GM23338 (cell line): Measurements from ENCODE around the gene COPE. TPM values are rescaled to one million over a fixed set of nuclear protein-coding genes. Genes with fewer than 3 reads are reported as not detected.

Experiments used
- ATAC-seq: fragments of 200-7000 bp; cut with Tn5 transposase; 3 replicates; pipeline ENCODE4 v1.9.1; 2020
- DNase-seq: peaks from one replicate; pipeline ENCODE4 v3.0.0-alpha.2; 2015; ENCODE audit warnings: low spot score
- H2AFZ ChIP-seq: fragments of 200-600 bp; sonication (generic); 2 replicates; pipeline ENCODE4 v1.8.0; 2016; ENCODE audit warnings: antibody characterized with exemption, mild to moderate bottlenecking, moderate library complexity
- H3F3A ChIP-seq: fragments of 200-600 bp; sonication (generic); replicated peaks from 2 replicates; pipeline ENCODE4 v1.8.0; 2017; ENCODE audit warnings: antibody characterized with exemption, mixed run types, low read depth
- H3K27ac ChIP-seq: fragments of 200-600 bp; sonication (generic); 2 replicates; pipeline ENCODE4 v1.6.1; 2016; ENCODE audit warnings: low read depth
- H3K27me3 ChIP-seq: fragments of 200-600 bp; sonication (generic); 2 replicates; pipeline ENCODE4 v1.8.0; 2016; ENCODE audit warnings: mild to moderate bottlenecking, mixed run types, moderate library complexity; ENCODE audit not compliant: insufficient read depth
- H3K36me3 ChIP-seq: fragments of 200-600 bp; sonication (generic); 2 replicates; pipeline ENCODE4 v1.8.0; 2016; ENCODE audit warnings: mild to moderate bottlenecking; ENCODE audit not compliant: insufficient read depth
- H3K4me1 ChIP-seq: fragments of 200-600 bp; sonication (generic); 2 replicates; pipeline ENCODE4 v1.8.0; 2016; ENCODE audit warnings: mild to moderate bottlenecking, moderate library complexity; ENCODE audit not compliant: insufficient read depth
- H3K4me2 ChIP-seq: fragments of 200-600 bp; sonication (generic); 2 replicates; pipeline ENCODE4 v1.7.1; 2017; ENCODE audit warnings: mixed run types
- H3K4me3 ChIP-seq: fragments of 200-600 bp; sonication (generic); 2 replicates; pipeline ENCODE4 v1.6.1; 2016; ENCODE audit warnings: mixed run types
- H3K79me2 ChIP-seq: fragments of 200-600 bp; sonication (generic); replicated peaks from 2 replicates; pipeline ENCODE4 v1.8.0; 2017; ENCODE audit warnings: mild to moderate bottlenecking; ENCODE audit not compliant: insufficient read depth
- H3K9me2 ChIP-seq: fragments of 200-600 bp; sonication (generic); 2 replicates; pipeline ENCODE4 v1.8.0; 2017; ENCODE audit not compliant: insufficient read depth
- H4K20me1 ChIP-seq: fragments of 200-600 bp; sonication (generic); replicated peaks from 2 replicates; pipeline ENCODE4 v1.8.0; 2017; ENCODE audit warnings: mild to moderate bottlenecking; ENCODE audit not compliant: insufficient read depth
- H3K27ac Mint-ChIP-seq: 2 replicates; pipeline ENCODE4 v1.8.0; 2020; ENCODE audit warnings: inconsistent platforms, mild to moderate bottlenecking, moderate library complexity, mixed read lengths
- H3K27me3 Mint-ChIP-seq: 3 replicates; pipeline ENCODE4 v1.8.0; 2022; ENCODE audit warnings: low read depth, mild to moderate bottlenecking, moderate library complexity, mixed read lengths, inconsistent platforms; ENCODE audit not compliant: insufficient read depth, poor library complexity
- H3K36me3 Mint-ChIP-seq: 3 replicates; pipeline ENCODE4 v1.8.0; 2021; ENCODE audit warnings: low read depth, mild to moderate bottlenecking, inconsistent platforms, moderate library complexity, mixed read lengths
- H3K4me1 Mint-ChIP-seq: 3 replicates; pipeline ENCODE4 v1.8.0; 2020; ENCODE audit warnings: mild to moderate bottlenecking, inconsistent platforms, mixed read lengths
- H3K4me3 Mint-ChIP-seq: 3 replicates; pipeline ENCODE4 v1.8.0; 2021; ENCODE audit warnings: moderate library complexity, mild to moderate bottlenecking, inconsistent platforms, mixed read lengths
- H3K9me3 Mint-ChIP-seq: 3 replicates; pipeline ENCODE4 v1.8.0; 2020; ENCODE audit warnings: moderate library complexity, mild to moderate bottlenecking, inconsistent platforms, mixed read lengths
- CREB1 ChIP-seq: fragments of 250-450 bp; sonication (Bioruptor Pico); IDR thresholded peaks from 2 replicates; pipeline ENCODE4 v1.5.0; 2020; ENCODE audit warnings: low read depth, mild to moderate bottlenecking, moderate library complexity
- EZH2 ChIP-seq: fragments of 200-600 bp; sonication (generic); IDR thresholded peaks from one replicate; pipeline ENCODE4 v1.8.0; 2017; ENCODE audit warnings: antibody characterized with exemption, mild to moderate bottlenecking, low read depth; ENCODE audit not compliant: unreplicated experiment
- EZH2phosphoT487 ChIP-seq: fragments of 200-600 bp; sonication (generic); IDR thresholded peaks from one replicate; pipeline ENCODE4 v1.8.1; 2018; ENCODE audit warnings: antibody characterized with exemption; ENCODE audit not compliant: unreplicated experiment
- JUNB ChIP-seq: IDR thresholded peaks from one replicate; pipeline ENCODE4 v1.6.1; 2016; ENCODE audit warnings: antibody characterized with exemption; ENCODE audit not compliant: unreplicated experiment
- POLR2AphosphoS5 ChIP-seq: IDR thresholded peaks from 2 replicates; pipeline ENCODE4 v1.6.1; 2016; ENCODE audit warnings: antibody characterized with exemption, low read depth
- STAT1 ChIP-seq: IDR thresholded peaks from one replicate; pipeline ENCODE4 v1.6.1; 2016; ENCODE audit warnings: antibody characterized with exemption; ENCODE audit not compliant: unreplicated experiment
- ZNF114 ChIP-seq: fragments of 250-450 bp; sonication (Bioruptor Pico); IDR thresholded peaks from 2 replicates; pipeline ENCODE4 v1.5.0; 2020; ENCODE audit warnings: mild to moderate bottlenecking, moderate library complexity
- ZNF331 ChIP-seq: fragments of 250-450 bp; sonication (Bioruptor Pico); IDR thresholded peaks from 2 replicates; pipeline ENCODE4 v1.5.0; 2020; ENCODE audit warnings: low read depth, mild to moderate bottlenecking, moderate library complexity
- polyA plus RNA-seq: library from polyadenylated mRNA; unstranded; fragments of >200 nt; fragmentation: Nextera tagmentation; extraction: Ambion mirVana; gene quantifications from 2 replicates; pipeline ENCODE4 v1.2.1, GENCODE V29; 2016
- total RNA-seq: library from RNA; depleted of rRNA; stranded (reverse); fragments of >200 nt; shearing (Covaris generic); gene quantifications from 2 replicates; pipeline ENCODE4 v1.2.3, GENCODE V29; 2014
- TF ChIP-seq, protein P1 (sequence below): fragments of 250-450 bp; sonication (Bioruptor Pico); IDR thresholded peaks from 2 replicates; pipeline ENCODE4 v1.5.0; 2020; ENCODE audit warnings: mild to moderate bottlenecking, moderate library complexity
- TF ChIP-seq, protein P2 (sequence below): IDR thresholded peaks from one replicate; pipeline ENCODE4 v1.6.1; 2018; ENCODE audit warnings: antibody characterized with exemption; ENCODE audit not compliant: unreplicated experiment

COPE gene
- total and polyA plus RNA-seq, 2 experiments from 2014 or later = 263 TPM

DNA sequence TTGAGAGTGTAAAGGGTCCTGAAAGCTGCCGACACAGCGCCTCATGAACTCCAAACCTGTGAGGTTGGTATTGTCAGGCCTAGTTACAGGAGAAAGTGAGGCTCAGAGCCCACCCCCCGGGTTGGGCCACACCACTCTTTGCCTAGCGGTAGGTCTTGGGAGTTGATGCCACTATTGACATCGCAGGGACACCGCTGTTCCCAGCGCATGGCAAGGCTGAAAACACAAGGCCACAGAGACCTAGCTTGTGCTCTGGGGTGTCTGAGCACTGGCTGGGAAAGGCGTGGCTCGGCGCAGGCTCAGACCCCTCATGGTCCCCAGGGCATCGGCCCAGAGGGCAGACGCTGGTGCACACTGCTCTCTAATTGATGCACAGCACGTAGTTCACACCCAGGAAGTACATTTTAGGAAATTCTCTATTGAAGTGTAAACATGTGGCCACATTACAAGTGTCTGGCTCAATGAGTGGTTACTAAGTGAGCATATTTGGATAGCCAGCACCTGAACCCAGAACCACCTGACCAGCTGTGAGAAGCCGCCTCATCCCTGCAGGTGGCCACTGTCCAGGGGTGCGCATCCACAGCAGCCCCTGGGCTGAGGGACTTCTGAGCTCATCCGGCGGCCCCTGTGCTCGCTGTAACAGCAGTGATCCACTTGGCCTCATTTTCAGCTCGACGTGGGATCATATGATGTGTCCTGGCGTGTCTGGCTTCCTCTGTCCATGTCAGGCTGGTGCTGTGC lies 60.1 kb downstream of the COPE start:
- H3K27ac Mint-ChIP-seq = no peak overlapping the region
- H3K36me3 Mint-ChIP-seq = peaks cover 82% of the 10 kb centered on the region

More for the DNA sequence above, 60.1 kb downstream of the COPE start:
- Histone ChIP-seq H3F3A (peaks cover 2% of the 10 kb centered on the region; the same call in 1 of the 2 replicates), H3K4me1 (no peaks in the 10 kb centered on the region), H3K4me3 (no peak overlapping the region), H3K4me2 (no peak overlapping the region), H3K27ac (no peak overlapping the region), H3K9me2 (no peaks in the 10 kb centered on the region), H2AFZ (no peak overlapping the region), H3K36me3 (peaks cover 41% of the 10 kb centered on the region; the same call in 1 of the 2 replicates), H3K27me3 (no peaks in the 10 kb centered on the region), H3K79me2 (no peaks in the 10 kb centered on the region), H4K20me1 (peaks cover 12% of the 10 kb centered on the region)
- Mint-ChIP-seq H3K27me3 (no peaks in the 10 kb centered on the region), H3K9me3 (no peaks in the 10 kb centered on the region), H3K4me1 (no peaks in the 10 kb centered on the region), H3K4me3 (no peak overlapping the region)
- TF ChIP-seq ZNF114 (CRISPR knock-in tag) (no peak), EZH2phosphoT487 (no peak), ZNF331 (CRISPR knock-in tag) (no peak), CREB1 (CRISPR knock-in tag) (no peak), STAT1 (no peak), POLR2AphosphoS5 (no peak), EZH2 (no peak), JUNB (no peak)
- TF ChIP-seq, protein P1, sequence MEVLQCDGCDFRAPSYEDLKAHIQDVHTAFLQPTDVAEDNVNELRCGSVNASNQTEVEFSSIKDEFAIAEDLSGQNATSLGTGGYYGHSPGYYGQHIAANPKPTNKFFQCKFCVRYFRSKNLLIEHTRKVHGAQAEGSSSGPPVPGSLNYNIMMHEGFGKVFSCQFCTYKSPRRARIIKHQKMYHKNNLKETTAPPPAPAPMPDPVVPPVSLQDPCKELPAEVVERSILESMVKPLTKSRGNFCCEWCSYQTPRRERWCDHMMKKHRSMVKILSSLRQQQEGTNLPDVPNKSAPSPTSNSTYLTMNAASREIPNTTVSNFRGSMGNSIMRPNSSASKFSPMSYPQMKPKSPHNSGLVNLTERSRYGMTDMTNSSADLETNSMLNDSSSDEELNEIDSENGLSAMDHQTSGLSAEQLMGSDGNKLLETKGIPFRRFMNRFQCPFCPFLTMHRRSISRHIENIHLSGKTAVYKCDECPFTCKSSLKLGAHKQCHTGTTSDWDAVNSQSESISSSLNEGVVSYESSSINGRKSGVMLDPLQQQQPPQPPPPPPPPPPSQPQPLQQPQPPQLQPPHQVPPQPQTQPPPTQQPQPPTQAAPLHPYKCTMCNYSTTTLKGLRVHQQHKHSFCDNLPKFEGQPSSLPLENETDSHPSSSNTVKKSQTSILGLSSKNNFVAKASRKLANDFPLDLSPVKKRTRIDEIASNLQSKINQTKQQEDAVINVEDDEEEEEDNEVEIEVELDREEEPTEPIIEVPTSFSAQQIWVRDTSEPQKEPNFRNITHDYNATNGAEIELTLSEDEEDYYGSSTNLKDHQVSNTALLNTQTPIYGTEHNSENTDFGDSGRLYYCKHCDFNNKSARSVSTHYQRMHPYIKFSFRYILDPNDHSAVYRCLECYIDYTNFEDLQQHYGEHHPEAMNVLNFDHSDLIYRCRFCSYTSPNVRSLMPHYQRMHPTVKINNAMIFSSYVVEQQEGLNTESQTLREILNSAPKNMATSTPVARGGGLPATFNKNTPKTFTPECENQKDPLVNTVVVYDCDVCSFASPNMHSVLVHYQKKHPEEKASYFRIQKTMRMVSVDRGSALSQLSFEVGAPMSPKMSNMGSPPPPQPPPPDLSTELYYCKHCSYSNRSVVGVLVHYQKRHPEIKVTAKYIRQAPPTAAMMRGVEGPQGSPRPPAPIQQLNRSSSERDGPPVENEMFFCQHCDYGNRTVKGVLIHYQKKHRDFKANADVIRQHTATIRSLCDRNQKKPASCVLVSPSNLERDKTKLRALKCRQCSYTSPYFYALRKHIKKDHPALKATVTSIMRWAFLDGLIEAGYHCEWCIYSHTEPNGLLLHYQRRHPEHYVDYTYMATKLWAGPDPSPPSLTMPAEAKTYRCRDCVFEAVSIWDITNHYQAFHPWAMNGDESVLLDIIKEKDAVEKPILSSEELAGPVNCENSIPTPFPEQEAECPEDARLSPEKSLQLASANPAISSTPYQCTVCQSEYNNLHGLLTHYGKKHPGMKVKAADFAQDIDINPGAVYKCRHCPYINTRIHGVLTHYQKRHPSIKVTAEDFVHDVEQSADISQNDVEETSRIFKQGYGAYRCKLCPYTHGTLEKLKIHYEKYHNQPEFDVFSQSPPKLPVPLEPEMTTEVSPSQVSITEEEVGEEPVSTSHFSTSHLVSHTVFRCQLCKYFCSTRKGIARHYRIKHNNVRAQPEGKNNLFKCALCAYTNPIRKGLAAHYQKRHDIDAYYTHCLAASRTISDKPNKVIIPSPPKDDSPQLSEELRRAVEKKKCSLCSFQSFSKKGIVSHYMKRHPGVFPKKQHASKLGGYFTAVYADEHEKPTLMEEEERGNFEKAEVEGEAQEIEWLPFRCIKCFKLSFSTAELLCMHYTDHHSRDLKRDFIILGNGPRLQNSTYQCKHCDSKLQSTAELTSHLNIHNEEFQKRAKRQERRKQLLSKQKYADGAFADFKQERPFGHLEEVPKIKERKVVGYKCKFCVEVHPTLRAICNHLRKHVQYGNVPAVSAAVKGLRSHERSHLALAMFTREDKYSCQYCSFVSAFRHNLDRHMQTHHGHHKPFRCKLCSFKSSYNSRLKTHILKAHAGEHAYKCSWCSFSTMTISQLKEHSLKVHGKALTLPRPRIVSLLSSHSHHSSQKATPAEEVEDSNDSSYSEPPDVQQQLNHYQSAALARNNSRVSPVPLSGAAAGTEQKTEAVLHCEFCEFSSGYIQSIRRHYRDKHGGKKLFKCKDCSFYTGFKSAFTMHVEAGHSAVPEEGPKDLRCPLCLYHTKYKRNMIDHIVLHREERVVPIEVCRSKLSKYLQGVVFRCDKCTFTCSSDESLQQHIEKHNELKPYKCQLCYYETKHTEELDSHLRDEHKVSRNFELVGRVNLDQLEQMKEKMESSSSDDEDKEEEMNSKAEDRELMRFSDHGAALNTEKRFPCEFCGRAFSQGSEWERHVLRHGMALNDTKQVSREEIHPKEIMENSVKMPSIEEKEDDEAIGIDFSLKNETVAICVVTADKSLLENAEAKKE (CRISPR knock-in tag) = no peak
- TF ChIP-seq, protein P2, sequence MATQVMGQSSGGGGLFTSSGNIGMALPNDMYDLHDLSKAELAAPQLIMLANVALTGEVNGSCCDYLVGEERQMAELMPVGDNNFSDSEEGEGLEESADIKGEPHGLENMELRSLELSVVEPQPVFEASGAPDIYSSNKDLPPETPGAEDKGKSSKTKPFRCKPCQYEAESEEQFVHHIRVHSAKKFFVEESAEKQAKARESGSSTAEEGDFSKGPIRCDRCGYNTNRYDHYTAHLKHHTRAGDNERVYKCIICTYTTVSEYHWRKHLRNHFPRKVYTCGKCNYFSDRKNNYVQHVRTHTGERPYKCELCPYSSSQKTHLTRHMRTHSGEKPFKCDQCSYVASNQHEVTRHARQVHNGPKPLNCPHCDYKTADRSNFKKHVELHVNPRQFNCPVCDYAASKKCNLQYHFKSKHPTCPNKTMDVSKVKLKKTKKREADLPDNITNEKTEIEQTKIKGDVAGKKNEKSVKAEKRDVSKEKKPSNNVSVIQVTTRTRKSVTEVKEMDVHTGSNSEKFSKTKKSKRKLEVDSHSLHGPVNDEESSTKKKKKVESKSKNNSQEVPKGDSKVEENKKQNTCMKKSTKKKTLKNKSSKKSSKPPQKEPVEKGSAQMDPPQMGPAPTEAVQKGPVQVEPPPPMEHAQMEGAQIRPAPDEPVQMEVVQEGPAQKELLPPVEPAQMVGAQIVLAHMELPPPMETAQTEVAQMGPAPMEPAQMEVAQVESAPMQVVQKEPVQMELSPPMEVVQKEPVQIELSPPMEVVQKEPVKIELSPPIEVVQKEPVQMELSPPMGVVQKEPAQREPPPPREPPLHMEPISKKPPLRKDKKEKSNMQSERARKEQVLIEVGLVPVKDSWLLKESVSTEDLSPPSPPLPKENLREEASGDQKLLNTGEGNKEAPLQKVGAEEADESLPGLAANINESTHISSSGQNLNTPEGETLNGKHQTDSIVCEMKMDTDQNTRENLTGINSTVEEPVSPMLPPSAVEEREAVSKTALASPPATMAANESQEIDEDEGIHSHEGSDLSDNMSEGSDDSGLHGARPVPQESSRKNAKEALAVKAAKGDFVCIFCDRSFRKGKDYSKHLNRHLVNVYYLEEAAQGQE = no peak
- ATAC-seq (no peak), DNase-seq (no peak)
